Stimulated activated CD4-positive, alpha-beta T cell treated with anti-CD3 and anti-CD28 coated beads, Interleukin-1b, Interleukin-23, amount 100 ng/mL, for 1 hour (primary cell): ENCODE data around the gene AADAC.
"Not testable (repeated sequence)": the region's sequence is repeated elsewhere in the genome, so short reads cannot be mapped to it uniquely, and the experiment has no call there.

ENCODE experiments used
- DNase-seq, 2 donors: peaks; one replicate each; pipeline ENCODE4 v3.0.0-alpha.2; 2020; ENCODE audit warnings: low read depth in 2 of 2

The AADAC gene, protein sequence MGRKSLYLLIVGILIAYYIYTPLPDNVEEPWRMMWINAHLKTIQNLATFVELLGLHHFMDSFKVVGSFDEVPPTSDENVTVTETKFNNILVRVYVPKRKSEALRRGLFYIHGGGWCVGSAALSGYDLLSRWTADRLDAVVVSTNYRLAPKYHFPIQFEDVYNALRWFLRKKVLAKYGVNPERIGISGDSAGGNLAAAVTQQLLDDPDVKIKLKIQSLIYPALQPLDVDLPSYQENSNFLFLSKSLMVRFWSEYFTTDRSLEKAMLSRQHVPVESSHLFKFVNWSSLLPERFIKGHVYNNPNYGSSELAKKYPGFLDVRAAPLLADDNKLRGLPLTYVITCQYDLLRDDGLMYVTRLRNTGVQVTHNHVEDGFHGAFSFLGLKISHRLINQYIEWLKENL

DNA sequence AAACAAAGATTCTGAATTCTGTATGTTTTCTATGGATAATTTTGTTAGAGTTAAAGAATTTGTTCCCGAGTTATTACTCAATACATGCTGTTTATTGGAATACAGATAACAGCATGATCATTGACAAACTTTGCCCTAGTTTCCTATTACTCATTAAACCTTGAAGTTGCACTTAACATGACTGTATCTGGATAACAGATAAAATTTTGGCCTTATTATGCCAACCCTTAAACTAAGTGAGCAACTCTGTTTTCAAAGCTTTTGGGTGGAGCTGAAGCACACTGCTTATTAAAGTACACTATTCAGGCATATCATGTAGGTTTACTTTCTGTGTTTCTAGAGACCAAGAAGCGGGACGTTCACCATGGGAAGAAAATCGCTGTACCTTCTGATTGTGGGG, at the start of gene AADAC:
TSS of gene AADAC (plus strand) at position 318 of the 400 bp plus-strand sequence. CDS start at position 365, 47 bp downstream.
- no peak for DNase-seq

DNA sequence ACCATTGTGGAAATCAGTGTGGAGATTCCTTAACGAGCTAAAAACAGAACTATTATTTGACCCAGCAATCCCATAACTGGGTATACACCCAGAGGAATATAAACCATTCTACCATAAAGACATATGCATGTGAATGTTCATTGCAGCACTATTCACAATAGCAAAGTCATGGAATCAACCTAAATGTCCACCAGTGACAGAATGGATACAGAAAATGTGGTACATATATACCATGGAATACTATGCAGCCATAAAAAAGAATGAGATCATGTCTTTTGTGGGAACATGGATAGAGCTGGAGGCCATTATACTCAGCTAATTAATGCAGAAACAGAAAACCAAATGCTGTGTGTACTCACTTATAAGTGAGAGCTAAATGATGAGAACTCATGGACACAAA, 49.2 kb upstream of the AADAC start:
- DNase-seq = not testable (repeated sequence)

DNA sequence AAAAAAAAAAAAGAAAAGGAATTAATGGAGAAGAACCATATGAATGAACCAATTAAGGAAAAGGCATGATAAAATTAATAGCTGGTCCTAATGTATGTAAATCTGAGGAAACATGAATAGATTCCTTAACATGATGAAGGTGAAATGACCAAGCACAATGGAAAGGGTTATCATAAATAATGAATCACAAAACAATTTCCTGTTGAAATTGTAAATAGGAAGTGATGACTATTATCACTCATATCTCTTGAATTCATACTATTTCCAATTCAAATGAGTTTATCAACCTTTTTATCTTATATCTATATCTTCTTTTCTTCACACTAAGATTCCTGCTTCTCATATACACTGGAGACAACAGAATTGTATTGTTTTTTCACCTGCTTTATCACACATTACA, 48.2 kb upstream of the AADAC start:
- DNase-seq = no peak

DNA sequence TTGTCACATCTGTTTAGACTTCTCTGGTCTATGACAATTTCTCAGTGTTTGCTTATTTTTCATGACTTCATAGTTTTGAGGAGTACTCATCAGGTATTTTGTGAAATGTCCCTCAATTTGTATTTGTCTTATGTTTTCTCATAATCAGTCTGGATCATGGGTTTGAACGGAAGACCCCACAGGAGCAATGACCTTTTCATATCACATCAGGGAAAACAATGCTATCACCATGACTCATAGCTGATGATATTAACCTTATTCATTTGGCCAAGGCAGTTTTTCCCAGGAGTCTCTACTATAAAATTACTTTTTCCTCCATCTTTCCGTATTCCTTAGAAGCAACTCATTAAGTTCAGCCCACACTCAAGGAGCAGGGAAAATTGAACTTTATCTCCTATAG, 47.5 kb upstream of the AADAC start:
- no peak for DNase-seq

DNA sequence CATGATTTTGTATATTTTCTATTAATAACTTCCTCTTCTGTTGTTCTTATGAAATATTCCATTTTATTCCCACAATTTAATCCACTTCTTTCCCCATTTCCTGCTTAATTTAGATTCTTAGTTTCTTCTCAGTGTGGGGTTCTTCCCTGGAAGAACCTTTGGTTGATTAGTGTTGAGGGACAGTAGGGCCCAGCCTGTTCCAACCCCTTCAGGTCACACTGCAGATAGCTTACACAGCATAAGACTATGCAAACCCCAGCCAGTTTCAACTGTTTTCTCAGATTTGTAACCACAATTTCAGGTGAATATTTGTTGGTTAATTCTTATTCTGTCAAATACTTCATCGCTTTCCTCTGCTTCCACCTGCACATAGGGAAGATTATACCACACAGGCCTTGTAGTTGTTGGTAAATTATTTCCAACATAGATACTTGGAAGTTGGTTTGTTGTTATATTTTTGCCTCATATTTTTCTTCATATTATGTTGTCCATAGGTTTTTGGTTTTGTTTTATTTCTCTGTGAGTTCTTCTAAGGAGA, 45.5 kb upstream of the AADAC start:
- DNase-seq = no peak

DNA sequence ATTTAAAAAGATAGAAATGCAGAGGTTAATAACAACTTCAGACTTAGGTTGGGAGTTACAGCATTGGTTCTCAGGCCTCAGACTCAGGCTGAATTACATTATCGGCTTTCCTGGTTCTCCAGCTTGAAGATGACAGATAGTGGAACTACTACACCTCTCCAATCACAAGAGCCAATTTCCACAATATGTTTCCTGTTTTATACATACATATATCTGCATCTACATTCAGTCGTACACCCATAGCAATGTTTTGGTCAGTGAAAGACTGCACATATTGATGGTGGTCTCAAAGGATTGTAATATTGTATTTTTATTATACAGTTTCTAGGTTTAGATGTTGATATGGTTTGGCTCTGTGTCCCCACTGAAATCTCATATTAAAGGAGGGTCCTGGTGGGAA, 44.7 kb upstream of the AADAC start:
- no peak for DNase-seq

DNA sequence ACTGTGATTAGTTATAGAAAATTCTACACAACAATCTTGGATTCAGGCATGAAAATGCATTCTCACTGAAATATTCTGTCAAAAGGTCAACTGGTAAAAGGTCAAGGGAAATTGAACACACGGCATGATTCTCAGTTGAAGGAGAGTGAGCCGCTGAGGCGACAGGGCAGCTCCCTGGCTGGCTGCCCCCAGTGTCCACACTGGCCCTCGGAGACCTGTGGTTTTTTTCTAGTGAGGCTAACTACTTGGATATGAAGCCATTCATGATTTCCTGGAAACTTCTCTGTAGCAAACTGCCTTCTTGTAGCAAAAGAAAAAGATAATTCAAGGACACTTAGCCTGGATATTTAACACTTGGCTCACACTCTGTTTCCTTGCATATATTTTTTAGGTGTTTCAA, 43.0 kb upstream of the AADAC start:
- DNase-seq = no peak

DNA sequence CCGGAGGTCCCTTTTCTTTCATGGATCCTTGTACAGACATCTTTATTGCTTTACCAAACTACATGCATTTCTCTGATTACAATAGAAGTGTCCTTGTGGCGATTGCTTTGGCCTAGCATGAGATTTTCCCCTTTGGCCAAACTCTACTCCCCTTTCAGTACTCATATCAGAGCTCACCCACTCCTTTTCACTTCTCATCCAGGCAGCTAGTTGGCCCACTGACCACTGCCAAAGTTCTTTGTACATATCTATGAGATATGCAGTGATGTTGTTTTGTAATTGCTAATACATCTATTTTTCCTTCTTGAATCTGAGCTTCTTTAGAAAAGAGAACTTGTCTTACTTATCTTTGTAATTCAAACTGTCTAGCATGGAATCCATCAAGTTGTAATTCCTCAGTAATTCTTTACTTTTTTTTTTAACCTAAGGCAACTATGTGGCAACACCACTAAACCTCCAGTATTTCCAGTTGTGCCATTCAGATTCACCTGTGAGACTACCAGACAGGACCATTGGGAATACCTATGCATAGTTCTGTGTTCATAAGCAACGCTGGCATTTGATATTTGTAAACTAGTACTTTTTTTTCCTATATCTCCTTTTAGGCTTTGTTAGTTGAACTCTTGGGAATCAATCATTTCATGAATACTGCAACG, 41.0 kb upstream of the AADAC start:
- no peak for DNase-seq

DNA sequence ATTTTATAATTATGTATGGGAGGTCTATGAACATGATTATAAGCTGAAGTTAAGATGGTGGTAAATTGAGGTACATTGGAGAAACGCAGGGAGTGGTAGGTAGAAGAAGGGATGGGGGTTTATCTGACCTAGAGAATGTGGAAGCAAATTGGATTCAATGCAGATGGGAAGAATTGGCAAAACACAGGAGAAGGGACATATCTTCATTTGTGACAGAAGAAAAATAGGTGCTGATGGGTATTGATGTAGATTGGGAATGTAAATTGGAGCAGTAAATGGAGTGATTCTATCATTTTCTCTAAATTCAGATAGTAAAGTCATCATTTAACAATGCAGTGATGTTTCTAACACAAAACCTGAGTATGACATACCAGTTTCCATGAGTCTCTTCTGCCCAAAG, 39.7 kb upstream of the AADAC start:
- no peak for DNase-seq

DNA sequence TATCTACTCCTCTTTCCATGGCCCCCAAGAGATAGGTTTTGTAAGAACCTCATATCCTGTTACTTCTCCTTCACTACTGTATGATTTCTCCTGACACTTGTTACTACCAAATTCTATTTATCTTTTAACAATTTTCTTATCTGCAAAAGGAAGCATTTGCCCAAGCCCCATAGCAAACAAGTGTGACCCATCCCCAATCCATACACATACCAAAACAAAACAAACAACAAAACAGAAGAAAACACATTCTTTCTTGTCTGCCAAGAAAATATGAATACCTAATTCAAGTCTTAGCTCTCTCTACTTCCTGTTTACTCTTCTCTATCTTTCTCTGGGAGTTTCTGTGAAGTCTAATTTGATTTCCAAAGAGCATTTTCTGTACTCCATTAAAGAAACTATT, 39.0 kb upstream of the AADAC start:
- no peak for DNase-seq

DNA sequence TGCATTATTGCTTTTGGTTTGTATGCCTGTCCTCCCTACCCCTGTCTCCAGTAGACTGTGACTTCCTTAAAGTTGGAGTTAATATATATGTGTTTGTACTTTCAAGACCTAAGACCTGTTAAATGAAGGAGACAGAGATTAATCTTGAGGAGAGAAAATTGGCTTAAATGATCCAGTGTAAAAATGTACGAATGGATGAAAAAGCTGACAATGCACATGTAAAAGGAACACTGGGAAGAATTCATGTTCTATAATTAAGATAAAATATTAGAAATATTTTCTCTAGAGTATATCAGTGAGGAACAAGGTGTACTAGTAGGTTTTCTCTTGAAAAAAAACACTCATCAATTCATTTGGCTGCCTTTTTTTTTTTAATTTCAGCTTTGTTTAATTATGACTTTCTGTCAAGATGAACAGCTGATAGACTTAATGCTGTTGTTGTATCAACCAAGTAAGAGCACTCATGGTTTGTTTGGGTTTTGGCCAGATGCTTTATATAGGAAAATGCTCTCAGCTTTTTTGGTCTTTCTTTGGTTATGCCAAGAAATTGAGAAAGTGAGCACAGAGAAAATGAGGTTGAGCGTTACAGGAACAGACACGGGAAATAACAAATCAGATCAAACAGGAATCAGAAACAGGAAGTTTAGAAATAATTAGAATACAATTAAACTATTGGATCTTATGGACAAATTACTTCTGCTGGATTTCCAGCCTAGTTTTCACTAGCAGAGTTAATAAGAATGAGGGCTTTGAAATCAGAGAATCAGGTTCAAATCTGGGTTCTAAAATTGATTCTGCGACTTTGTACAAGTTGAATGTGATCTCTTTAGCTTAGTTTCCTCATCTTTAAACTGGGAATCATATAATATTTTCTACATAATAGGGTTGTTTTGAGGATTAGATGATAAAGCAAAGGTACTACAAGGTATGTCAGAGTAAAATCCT, 38.3 kb upstream of the AADAC start:
- DNase-seq = no peak

DNA sequence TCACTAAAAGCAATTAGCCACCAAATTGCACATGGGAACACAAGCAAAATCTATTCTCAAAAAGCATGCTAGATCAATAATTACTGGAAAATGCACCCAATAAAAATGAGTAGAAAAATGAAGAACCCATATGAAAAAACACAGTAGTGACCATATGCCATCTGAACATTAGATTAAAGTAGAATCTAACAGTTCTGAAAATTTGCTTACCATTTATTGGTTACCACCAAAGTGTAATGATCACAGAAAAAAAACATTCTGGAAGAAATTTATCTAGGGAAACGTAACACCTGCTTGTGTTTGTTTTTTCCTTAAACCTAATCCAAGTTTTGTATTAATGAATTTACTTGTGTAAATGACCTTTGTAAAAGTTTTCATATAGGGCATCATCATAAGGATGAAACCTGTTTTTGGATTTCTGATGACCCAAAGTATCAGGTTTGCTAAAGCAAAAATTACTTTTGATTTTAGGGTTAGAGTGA, 37.6 kb upstream of the AADAC start:
- DNase-seq = no peak

DNA sequence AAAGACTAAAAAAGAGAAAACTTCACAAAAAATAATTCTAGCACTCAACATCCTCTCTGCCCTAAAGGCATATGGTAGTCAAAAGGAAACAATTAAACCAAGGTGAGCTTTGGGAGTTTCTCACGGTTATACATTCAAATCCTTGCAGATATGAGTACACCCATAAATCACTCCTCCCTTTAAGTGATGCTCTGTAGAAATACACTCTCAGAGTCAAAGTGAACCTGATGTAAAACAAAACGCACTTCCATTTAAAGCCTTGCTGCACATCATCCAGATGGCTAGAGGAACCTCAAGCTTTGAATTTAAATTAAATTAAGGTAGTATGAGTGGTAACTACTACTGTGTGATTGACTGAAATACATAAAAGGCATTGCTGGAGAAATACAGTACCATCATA, 36.0 kb upstream of the AADAC start:
- DNase-seq = no peak

DNA sequence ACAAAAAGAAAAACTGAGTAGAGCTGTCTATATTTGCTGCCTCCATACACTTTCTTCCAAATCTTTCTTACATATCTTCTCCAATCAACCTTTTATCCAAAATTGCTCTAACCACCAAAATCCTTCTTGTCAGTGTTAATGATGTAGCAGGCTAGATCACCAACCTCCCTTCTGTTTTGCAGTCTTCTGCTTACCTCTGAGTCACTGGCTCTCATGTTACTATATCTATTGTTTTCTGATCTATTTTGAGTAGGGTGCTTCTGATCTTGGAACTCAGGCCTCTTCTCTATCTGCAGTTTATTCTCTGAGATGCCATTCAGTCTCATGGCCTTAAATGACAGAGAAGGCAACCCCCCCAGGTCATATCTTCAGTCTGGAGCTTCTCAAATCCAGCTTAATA, 26.3 kb upstream of the AADAC start:
- DNase-seq = no peak

DNA sequence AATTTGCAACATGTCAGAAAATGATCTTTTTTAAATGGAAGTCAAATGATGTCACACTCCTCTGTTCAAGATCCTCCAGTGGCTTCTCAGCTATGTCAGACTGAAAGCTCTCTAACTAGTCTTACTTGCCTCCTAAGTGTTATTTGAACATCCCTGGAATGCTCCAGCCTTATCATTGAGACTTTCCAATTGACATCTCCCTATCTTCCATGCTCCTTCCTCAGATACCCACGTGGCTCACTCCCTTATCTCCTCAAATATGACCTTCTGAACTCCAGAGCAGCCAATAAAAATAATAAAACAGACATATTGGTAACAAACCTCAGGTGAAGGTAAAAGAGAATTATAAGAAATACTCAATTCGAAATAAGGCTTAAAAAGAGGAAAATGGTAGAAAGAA, 25.5 kb upstream of the AADAC start:
- DNase-seq = no peak

DNA sequence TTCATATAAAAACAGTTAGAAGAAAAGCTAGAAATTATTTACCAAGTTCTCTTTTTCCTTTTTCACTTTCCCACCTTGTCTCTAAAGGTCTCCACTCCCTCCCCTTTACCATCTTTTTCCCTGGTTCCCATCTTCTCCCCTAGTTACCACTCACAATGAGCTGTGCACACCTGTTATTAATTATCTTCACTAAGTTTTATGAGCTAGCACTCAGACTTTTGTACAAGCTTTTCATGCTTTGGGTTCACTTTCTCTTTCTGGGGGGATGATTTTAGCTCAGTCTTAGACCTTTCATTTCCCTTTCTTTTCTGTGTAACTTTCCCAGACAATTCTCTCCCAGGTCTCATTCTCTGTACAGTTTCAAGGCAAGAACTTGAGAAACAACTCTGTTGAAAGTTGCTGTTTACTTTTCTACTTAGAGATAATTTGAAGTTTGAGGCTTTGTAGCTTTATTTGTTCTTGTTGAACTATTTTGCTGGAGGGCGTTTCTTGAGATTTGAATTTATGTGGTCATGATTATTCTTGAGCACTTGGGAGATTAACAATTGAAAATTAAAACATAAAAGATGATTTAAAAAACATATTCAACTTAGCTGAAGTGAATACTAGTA, 24.0 kb upstream of the AADAC start:
- DNase-seq = no peak

DNA sequence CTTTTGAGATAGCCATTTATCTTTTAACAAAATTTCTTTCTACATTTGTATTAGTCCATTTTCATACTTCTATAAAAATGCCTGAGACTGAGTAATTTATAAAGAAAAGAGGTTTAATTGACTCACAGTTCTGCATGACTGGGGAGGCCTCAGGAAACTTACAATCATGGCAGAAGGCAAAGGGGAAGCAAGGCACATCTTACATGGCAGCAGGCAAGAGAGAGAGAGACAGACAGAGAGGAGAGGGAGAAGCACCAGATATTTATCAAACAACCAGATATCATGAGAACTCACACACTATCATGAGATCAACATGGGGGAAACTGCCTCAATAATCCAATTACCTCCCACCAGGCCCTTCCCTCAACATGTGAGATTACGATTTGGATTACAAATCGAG, 23.2 kb upstream of the AADAC start:
- DNase-seq = not testable (repeated sequence)

DNA sequence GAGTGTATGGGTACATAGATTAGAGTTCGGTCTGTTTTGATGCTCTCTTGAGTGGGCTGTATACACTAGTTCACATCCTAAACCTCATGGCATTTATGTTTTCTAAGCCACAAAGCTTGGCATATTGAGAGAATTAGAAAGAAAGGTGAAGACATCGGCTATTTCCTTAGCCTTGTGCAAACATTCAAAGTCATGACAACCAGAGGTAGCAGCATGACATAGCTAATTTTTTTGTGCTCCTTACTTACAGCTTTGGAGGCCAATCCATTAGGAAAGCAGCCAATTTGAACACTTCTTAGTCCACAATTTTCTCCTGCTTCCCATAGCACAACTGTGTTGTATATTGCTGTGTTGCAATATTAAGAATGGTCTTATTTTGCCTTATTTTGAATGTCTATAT, 21.5 kb upstream of the AADAC start:
- no peak for DNase-seq

DNA sequence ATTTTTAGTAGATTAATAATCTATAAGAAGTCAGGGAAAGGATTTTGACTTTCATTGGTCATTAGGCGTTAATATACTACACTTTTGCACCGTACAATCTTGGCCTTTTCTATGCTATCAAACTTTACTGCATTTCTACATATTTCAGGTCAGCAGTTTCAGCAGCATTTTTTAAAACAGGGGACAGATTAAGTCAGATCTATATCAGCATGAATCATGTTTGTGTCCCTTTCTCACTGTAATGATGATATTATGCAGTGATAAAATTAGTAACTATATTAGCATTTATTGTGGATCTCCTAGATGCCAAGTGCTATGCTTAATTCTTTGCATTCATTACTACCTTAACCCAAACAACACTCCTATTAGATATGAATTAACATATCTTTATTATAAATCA, 20.3 kb upstream of the AADAC start:
- no peak for DNase-seq

DNA sequence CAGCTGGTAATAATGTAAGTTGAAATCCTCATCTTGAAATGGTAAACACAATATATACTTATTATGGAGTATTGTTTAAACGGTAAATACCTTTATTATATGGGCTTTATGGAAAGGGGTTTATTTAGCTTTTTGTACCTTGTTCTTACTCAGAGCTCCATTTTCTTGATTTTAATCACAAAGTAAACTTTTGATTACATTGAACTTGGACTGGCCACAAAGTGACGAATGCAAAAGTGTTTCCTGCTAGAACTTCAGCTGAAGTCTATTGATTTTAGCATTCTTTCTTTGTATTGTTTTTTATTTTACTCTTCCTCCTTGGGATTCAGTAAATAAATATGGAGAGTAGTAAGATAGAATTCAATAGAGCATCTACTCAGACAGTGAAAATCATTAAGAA, 19.8 kb upstream of the AADAC start:
- no peak for DNase-seq

DNA sequence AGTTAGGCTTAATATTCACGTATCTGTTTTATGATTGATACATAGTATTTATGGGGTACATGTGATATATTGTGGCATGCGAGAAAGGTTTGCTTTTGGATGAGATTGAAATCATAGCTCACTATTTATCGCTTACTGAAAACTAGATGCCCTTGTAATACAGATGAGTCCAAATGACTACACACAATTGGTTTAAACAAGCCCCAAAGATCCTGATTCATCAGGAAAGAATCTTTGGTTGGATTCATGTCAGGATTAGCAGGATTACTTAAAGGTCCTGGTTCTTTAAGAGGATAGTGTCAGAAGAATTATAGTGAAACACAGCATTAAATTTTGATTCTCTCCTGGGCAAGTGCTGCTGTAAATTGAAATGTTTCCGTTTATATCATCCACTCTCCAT, 18.6 kb upstream of the AADAC start:
- DNase-seq = no peak
